Fibroblast of lung (primary cell): ENCODE measurements around the gene RER1. TPM values are rescaled to one million over a fixed set of nuclear protein-coding genes. Genes with fewer than 3 reads are reported as not detected.

Experiments used
- DNase-seq, 2 donors: peaks; one replicate each; pipeline versions ENCODE4 v3.0.0 to v3.0.0-alpha.2; 2010; ENCODE audit warnings: low read depth in 2 of 2
- H2AFZ ChIP-seq: 2 replicates; pipeline ENCODE4 v1.5.1; 2012; ENCODE audit warnings: low read length, control low read depth, inconsistent platforms
- H3K27ac ChIP-seq: 2 replicates; pipeline ENCODE4 v1.5.1; 2011; ENCODE audit warnings: low read length, control low read depth; ENCODE audit not compliant: insufficient read depth
- H3K27me3 ChIP-seq: 2 replicates; pipeline ENCODE4 v1.5.1; 2011; ENCODE audit warnings: mild to moderate bottlenecking, low read length; ENCODE audit not compliant: control insufficient read depth, insufficient read depth
- H3K36me3 ChIP-seq: 2 replicates; pipeline ENCODE4 v1.5.1; 2011; ENCODE audit warnings: low read length; ENCODE audit not compliant: control insufficient read depth, insufficient read depth
- H3K4me1 ChIP-seq: 2 replicates; pipeline ENCODE4 v1.5.1; 2011; ENCODE audit warnings: low read length; ENCODE audit not compliant: control insufficient read depth, insufficient read depth; ENCODE audit errors: extremely low read depth
- H3K4me2 ChIP-seq: 2 replicates; pipeline ENCODE4 v1.5.1; 2011; ENCODE audit warnings: low read length, control low read depth; ENCODE audit not compliant: insufficient read depth; ENCODE audit errors: extremely low read depth
- H3K4me3 ChIP-seq, 4 experiments: fragments of 200-600 bp in 1 of 4; sonication (generic) in 1 of 4; replicated peaks in 1 of 4; 2 replicates each; pipeline ENCODE4 v1.5.1; 2011 to 2016; ENCODE audit warnings: low read length in 4 of 4, low read depth in 3 of 4, mild to moderate bottlenecking in 3 of 4, control low read depth in 2 of 4, inconsistent platforms in 1 of 4, mixed read lengths in 1 of 4; ENCODE audit not compliant: insufficient read depth in 1 of 4; ENCODE audit errors: control extremely low read depth in 1 of 4
- H3K79me2 ChIP-seq: 2 replicates; pipeline ENCODE4 v1.5.1; 2012; ENCODE audit warnings: mild to moderate bottlenecking, low read length, inconsistent platforms; ENCODE audit not compliant: control insufficient read depth, insufficient read depth
- H3K9ac ChIP-seq: 2 replicates; pipeline ENCODE4 v1.5.1; 2011; ENCODE audit warnings: mild to moderate bottlenecking, low read length, control low read depth; ENCODE audit not compliant: insufficient read depth
- H3K9me3 ChIP-seq: 2 replicates; pipeline ENCODE4 v1.5.1; 2012; ENCODE audit warnings: low read depth, low read length; ENCODE audit not compliant: control insufficient read depth, insufficient read depth
- H4K20me1 ChIP-seq: 2 replicates; pipeline ENCODE4 v1.5.1; 2011; ENCODE audit warnings: low read length; ENCODE audit not compliant: control insufficient read depth, insufficient read depth; ENCODE audit errors: extremely low read depth
- EZH2 ChIP-seq: IDR thresholded peaks from 2 replicates; pipeline ENCODE4 v1.5.1; 2012; ENCODE audit warnings: low read length, control low read depth, mild to moderate bottlenecking; ENCODE audit errors: missing control alignments
- polyA plus RNA-seq, 2 donors: library from polyadenylated mRNA; depleted of rRNA in 1 of 2; stranded (reverse) in 1 of 2; unstranded in 1 of 2; fragments of >200 nt; gene quantifications; 2 replicates each; pipeline ENCODE4 v1.2.1, GENCODE V29; 2011 to 2012; ENCODE audit warnings: missing spikeins in 1 of 2
- total RNA-seq: library from RNA; depleted of rRNA; stranded (reverse); fragments of >200 nt; gene quantifications from 2 replicates; pipeline ENCODE4 v1.2.1, GENCODE V29; 2014
- TF ChIP-seq, protein P1 (sequence below), 2 donors: IDR thresholded peaks in 1 of 2; conservative IDR thresholded peaks in 1 of 2; 1 replicate in 1 of 2; 2 replicates in 1 of 2; pipeline ENCODE4 v1.5.1; 2011 to 2012; ENCODE audit warnings: low read length in 2 of 2, control low read depth in 1 of 2, inconsistent platforms in 1 of 2, low read depth in 1 of 2, mild to moderate bottlenecking in 1 of 2

The RER1 gene
- total and polyA plus RNA-seq, 2 donors (not counting 1 experiment from before 2014, with no cell fraction given), result 76.1 to 271 TPM

DNA sequence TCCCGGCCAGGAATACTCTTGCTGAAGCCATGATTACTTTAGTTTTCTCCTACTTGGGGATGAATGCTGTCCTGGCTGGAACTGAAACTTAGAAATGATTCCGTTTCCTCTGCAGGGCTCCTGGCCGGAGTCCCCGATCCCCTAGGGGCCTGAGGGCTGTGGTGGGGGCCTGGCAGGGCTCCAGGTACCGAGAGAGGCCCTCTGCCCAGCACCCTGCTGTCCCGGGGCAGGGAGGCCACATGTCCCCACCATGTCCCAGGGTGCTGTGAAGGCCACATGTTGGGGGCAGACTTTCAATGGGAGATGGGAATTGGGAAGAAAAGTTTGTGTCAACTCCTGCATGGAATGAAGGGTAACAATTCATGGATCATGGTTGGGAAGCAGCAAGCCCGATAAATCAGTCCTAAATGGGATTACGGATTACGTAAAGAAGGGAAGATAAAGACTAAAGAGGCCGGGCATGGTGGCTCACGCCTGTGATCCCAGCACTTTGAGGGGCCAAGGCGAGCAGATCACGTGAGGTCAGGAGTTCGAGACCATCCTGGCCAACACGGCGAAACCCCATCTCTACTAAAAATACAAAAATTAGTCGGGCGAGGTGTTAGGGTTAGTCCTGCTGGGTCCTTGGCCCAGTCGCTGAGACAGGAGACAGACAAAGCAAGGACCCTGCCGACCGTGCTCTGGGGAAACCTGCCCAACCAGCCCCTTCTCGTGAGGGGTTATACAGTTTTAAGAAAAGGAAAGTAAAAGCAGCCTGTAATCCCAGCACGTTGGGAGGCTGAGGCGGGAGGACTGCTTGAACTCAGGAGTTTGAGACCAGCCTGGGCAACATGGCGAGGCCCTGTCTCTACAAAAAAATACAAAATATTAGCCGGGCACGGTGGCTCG, 37.8 kb upstream of the RER1 start:
- Histone ChIP-seq H4K20me1 (no peaks in the 10 kb centered on the region), H3K27ac (no peak overlapping the region), H3K27me3 (no peaks in the 10 kb centered on the region), H3K9me3 (no peaks in the 10 kb centered on the region), H3K9ac (no peak overlapping the region), H3K79me2 (no peaks in the 10 kb centered on the region), H3K4me3 (no peak overlapping the region), H3K36me3 (no peaks in the 10 kb centered on the region), H3K4me1 (no peaks in the 10 kb centered on the region), H2AFZ (no peak overlapping the region), H3K4me2 (no peak overlapping the region)
- DNase-seq, result no peak
- TF ChIP-seq, protein P1, sequence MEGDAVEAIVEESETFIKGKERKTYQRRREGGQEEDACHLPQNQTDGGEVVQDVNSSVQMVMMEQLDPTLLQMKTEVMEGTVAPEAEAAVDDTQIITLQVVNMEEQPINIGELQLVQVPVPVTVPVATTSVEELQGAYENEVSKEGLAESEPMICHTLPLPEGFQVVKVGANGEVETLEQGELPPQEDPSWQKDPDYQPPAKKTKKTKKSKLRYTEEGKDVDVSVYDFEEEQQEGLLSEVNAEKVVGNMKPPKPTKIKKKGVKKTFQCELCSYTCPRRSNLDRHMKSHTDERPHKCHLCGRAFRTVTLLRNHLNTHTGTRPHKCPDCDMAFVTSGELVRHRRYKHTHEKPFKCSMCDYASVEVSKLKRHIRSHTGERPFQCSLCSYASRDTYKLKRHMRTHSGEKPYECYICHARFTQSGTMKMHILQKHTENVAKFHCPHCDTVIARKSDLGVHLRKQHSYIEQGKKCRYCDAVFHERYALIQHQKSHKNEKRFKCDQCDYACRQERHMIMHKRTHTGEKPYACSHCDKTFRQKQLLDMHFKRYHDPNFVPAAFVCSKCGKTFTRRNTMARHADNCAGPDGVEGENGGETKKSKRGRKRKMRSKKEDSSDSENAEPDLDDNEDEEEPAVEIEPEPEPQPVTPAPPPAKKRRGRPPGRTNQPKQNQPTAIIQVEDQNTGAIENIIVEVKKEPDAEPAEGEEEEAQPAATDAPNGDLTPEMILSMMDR (conservative IDR thresholded peaks at IDR 0.05 in 1 of 2, IDR thresholded peaks at IDR 0.05 in 1 of 2; ENCODE audit: low read depth in 1 of 2, low read length in 2 of 2), result no peak
- TF ChIP-seq EZH2, result no peak

DNA sequence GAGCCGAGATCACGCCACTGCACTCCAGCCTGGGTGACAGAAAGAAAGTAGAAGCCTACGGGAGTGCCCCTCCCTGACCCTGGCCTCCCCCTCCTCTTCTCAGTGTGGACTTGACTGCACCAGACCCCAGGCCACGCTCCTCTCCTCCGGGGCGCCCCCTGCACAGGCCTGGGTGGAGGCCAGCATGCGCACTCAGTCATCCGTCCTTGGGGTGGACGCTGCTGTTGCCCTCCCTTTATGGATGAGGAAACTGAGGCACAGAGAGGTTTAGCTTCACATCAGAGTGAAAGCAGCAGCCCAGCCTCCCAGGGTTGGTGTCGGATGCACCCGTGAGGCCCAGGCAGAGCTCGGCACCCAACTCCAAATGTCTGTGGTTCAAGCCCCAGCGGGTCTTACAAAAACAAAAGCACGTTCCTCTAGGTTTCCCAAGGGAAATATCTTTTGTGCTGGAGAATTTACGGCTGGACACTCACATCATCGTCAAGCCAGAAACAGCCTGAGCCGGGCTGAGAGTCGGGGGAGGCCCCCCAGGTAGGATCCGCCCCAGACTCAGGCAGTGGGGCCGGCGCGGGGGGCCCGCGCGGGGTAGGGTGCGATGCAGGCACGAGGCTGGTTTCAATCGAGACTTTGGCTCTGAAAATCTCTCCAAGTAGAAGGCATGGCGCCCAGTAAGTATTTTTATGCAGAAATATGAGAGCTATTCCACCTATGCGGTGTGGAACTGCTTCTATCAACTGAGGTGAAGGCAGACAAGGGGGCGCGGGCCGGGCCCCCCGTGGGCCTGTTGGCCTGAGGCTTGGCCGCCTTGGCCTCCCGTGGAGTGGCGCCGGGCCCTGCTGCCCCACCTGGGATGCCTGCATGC, 36.9 kb upstream of the RER1 start:
- Histone ChIP-seq H3K4me1 (no peaks in the 10 kb centered on the region), H3K27ac (no peak overlapping the region), H3K4me3 (no peak overlapping the region), H3K9me3 (no peaks in the 10 kb centered on the region), H3K27me3 (no peaks in the 10 kb centered on the region), H2AFZ (no peak overlapping the region), H3K4me2 (no peak overlapping the region), H4K20me1 (no peaks in the 10 kb centered on the region), H3K79me2 (no peaks in the 10 kb centered on the region), H3K9ac (no peak overlapping the region), H3K36me3 (no peaks in the 10 kb centered on the region)
- no peak for DNase-seq
- TF ChIP-seq, protein P1 (conservative IDR thresholded peaks at IDR 0.05 in 1 of 2, IDR thresholded peaks at IDR 0.05 in 1 of 2; ENCODE audit: low read depth in 1 of 2, low read length in 2 of 2), result no peak
- TF ChIP-seq EZH2, result no peak
